Osteocyte (in vitro differentiated cells): Measurements from ENCODE around the gene DMTF1. TPM values are rescaled to one million over a fixed set of nuclear protein-coding genes. Genes with fewer than 3 reads are reported as not detected.

ENCODE experiments used
- DNase-seq: peaks from one replicate; pipeline ENCODE4 v3.0.0; 2021; ENCODE audit warnings: mixed read lengths; ENCODE audit not compliant: unreplicated experiment; ENCODE audit errors: extremely low spot score
- H3K27ac Mint-ChIP-seq: one replicate; pipeline ENCODE4 v1.8.0; 2021; ENCODE audit warnings: mild to moderate bottlenecking, mixed read lengths; ENCODE audit not compliant: unreplicated experiment
- H3K27me3 Mint-ChIP-seq: one replicate; pipeline ENCODE4 v1.8.0; 2021; ENCODE audit warnings: mixed read lengths; ENCODE audit not compliant: unreplicated experiment
- H3K36me3 Mint-ChIP-seq: one replicate; pipeline ENCODE4 v1.8.0; 2021; ENCODE audit warnings: mixed read lengths; ENCODE audit not compliant: unreplicated experiment
- H3K4me1 Mint-ChIP-seq: one replicate; pipeline ENCODE4 v1.8.0; 2021; ENCODE audit warnings: mixed read lengths; ENCODE audit not compliant: unreplicated experiment
- H3K4me3 Mint-ChIP-seq: one replicate; pipeline ENCODE4 v1.8.0; 2021; ENCODE audit warnings: mild to moderate bottlenecking, moderate library complexity, mixed read lengths; ENCODE audit not compliant: unreplicated experiment
- H3K9me3 Mint-ChIP-seq: one replicate; pipeline ENCODE4 v1.8.0; 2021; ENCODE audit warnings: mixed read lengths; ENCODE audit not compliant: unreplicated experiment
- CTCF ChIP-seq: fragments of 200-600 bp; sonication (generic); IDR thresholded peaks from 2 replicates; pipeline ENCODE4 v1.5.0; 2021; ENCODE audit warnings: antibody characterized with exemption, mild to moderate bottlenecking, moderate library complexity
- total RNA-seq: library from RNA; stranded (reverse); gene quantifications from 2 replicates; pipeline ENCODE4 v1.2.1, GENCODE V29; 2021

Gene DMTF1
- total RNA-seq, 1 donor from 2014 or later, result 82.9 TPM

- Mint-ChIP-seq H3K27ac (no peak overlapping the region), H3K36me3 (no peaks in the 10 kb centered on the region), H3K4me1 (no peaks in the 10 kb centered on the region), H3K4me3 (no peak overlapping the region), H3K9me3 (no peaks in the 10 kb centered on the region), H3K27me3 (peaks cover 58% of the 10 kb centered on the region)
- DNase-seq, result no peak
- TF ChIP-seq CTCF, result no peak
These were observed 22.4 kb upstream of the DMTF1 start for GRCh38 chr7:87129848-87130247.

- H3K27me3 Mint-ChIP-seq, result peaks cover 51% of the 10 kb centered on the region
- no peak for TF ChIP-seq CTCF
- H3K9me3 Mint-ChIP-seq, result no peaks in the 10 kb centered on the region
- no peak overlapping the region for H3K4me3 Mint-ChIP-seq
- H3K36me3 Mint-ChIP-seq, result no peaks in the 10 kb centered on the region
- no peak overlapping the region for H3K27ac Mint-ChIP-seq
- DNase-seq, result no peak
- no peaks in the 10 kb centered on the region for H3K4me1 Mint-ChIP-seq
These were observed 20.5 kb upstream of the DMTF1 start for GRCh38 chr7:87131771-87132170.

GRCh38 chr7:87137271-87137670, 15.0 kb upstream of the DMTF1 start:
- Mint-ChIP-seq H3K4me1 (no peaks in the 10 kb centered on the region), H3K36me3 (no peaks in the 10 kb centered on the region), H3K9me3 (no peaks in the 10 kb centered on the region), H3K27ac (no peak overlapping the region), H3K4me3 (no peak overlapping the region), H3K27me3 (peaks cover 41% of the 10 kb centered on the region)
- DNase-seq, result no peak
- TF ChIP-seq CTCF, result no peak

GRCh38 chr7:87139514-87139913, 12.7 kb upstream of the DMTF1 start:
- Mint-ChIP-seq H3K27me3 (peaks cover 33% of the 10 kb centered on the region), H3K27ac (no peak overlapping the region), H3K4me3 (no peak overlapping the region), H3K4me1 (no peaks in the 10 kb centered on the region), H3K9me3 (no peaks in the 10 kb centered on the region), H3K36me3 (no peaks in the 10 kb centered on the region)
- DNase-seq, result no peak
- TF ChIP-seq CTCF, result no peak

- no peak for TF ChIP-seq CTCF
- H3K27me3 Mint-ChIP-seq, result peaks cover 33% of the 10 kb centered on the region
- H3K4me1 Mint-ChIP-seq, result no peaks in the 10 kb centered on the region
- H3K36me3 Mint-ChIP-seq, result no peaks in the 10 kb centered on the region
- no peaks in the 10 kb centered on the region for H3K9me3 Mint-ChIP-seq
- H3K27ac Mint-ChIP-seq, result no peak overlapping the region
- no peak overlapping the region for H3K4me3 Mint-ChIP-seq
- no peak for DNase-seq
These were observed 11.9 kb upstream of the DMTF1 start for GRCh38 chr7:87140271-87140748.
